ENCODE results near the gene CTNND2.
"Not testable (repeated sequence)": the region's sequence is repeated elsewhere in the genome, so short reads cannot be mapped to it uniquely, and the experiment has no call there.

Gene CTNND2

GRCh38 chr5:11658376-11658775, 245.9 kb downstream of the CTNND2 start:
- DNase-seq (ENCODE audit: low read depth) = no peak

GRCh38 chr5:11656916-11657315, 247.3 kb downstream of the CTNND2 start:
- no peak for DNase-seq (ENCODE audit: low read depth)

GRCh38 chr5:11655681-11656080, 248.6 kb downstream of the CTNND2 start:
- DNase-seq (ENCODE audit: low read depth) = no peak

GRCh38 chr5:11650936-11651335, 253.3 kb downstream of the CTNND2 start:
- no peak for DNase-seq (ENCODE audit: low read depth)

- DNase-seq (ENCODE audit: low read depth) = no peak
Measured at GRCh38 chr5:11646141-11646540, 258.1 kb downstream of the CTNND2 start.

- no peak for DNase-seq (ENCODE audit: low read depth)
Measured at GRCh38 chr5:11642438-11642837, 261.8 kb downstream of the CTNND2 start.

- DNase-seq (ENCODE audit: low read depth) = no peak
Measured at GRCh38 chr5:11640158-11640873, 263.9 kb downstream of the CTNND2 start.

- DNase-seq (ENCODE audit: low read depth) = no peak
Measured at GRCh38 chr5:11622785-11623184, 281.5 kb downstream of the CTNND2 start.

- DNase-seq (ENCODE audit: low read depth) = no peak
Measured at GRCh38 chr5:11620172-11620571, 284.1 kb downstream of the CTNND2 start.

GRCh38 chr5:11619339-11620024, 284.8 kb downstream of the CTNND2 start:
- DNase-seq (ENCODE audit: low read depth) = no peak

GRCh38 chr5:11617080-11617479, 287.2 kb downstream of the CTNND2 start:
- DNase-seq (ENCODE audit: low read depth) = no peak

- DNase-seq (ENCODE audit: low read depth) = not testable (repeated sequence)
Measured at GRCh38 chr5:11616624-11617023, 287.6 kb downstream of the CTNND2 start.

- no peak for DNase-seq (ENCODE audit: low read depth)
Measured at GRCh38 chr5:11611011-11611410, 293.2 kb downstream of the CTNND2 start.

GRCh38 chr5:11609570-11610303, 294.5 kb downstream of the CTNND2 start:
- no peak for DNase-seq (ENCODE audit: low read depth)

GRCh38 chr5:11608530-11608929, 295.7 kb downstream of the CTNND2 start:
- DNase-seq (ENCODE audit: low read depth) = no peak

- no peak for DNase-seq (ENCODE audit: low read depth)
Measured at GRCh38 chr5:11607944-11608483, 296.2 kb downstream of the CTNND2 start.

GRCh38 chr5:11602298-11602697, 301.9 kb downstream of the CTNND2 start:
- no peak for DNase-seq (ENCODE audit: low read depth)

- no peak for DNase-seq (ENCODE audit: low read depth)
Measured at GRCh38 chr5:11599499-11599898, 304.7 kb downstream of the CTNND2 start.

- no peak for DNase-seq (ENCODE audit: low read depth)
Measured at GRCh38 chr5:11596657-11597071, 307.6 kb downstream of the CTNND2 start.

GRCh38 chr5:11596185-11596584, 308.1 kb downstream of the CTNND2 start:
- DNase-seq (ENCODE audit: low read depth) = no peak

- no peak for DNase-seq (ENCODE audit: low read depth)
Measured at GRCh38 chr5:11595045-11595444, 309.2 kb downstream of the CTNND2 start.

GRCh38 chr5:11594021-11594420, 310.2 kb downstream of the CTNND2 start:
- DNase-seq (ENCODE audit: low read depth) = no peak

GRCh38 chr5:11590475-11590874, 313.8 kb downstream of the CTNND2 start:
- DNase-seq (ENCODE audit: low read depth) = no peak

Data from stimulated activated CD8-positive, alpha-beta memory T cell treated with anti-CD3 and anti-CD28 coated beads, Interleukin-4, amount 100 ng/mL, for 24 hours (primary cell).